HEK293T (cell line): ENCODE results near the gene MIPOL1.

ENCODE experiments used
- ARNT ChIP-seq: fragments of 450-650 bp; IDR thresholded peaks from 2 replicates; pipeline ENCODE4 v1.6.1; 2017; ENCODE audit warnings: mild to moderate bottlenecking
- FOXA1 ChIP-seq: fragments of 450-650 bp; IDR thresholded peaks from 2 replicates; pipeline ENCODE4 v1.6.1; 2016; ENCODE audit warnings: mild to moderate bottlenecking
- SP1 ChIP-seq: fragments of 450-650 bp; IDR thresholded peaks from 2 replicates; pipeline ENCODE4 v1.6.1; 2017

GRCh38 chr14:37591941-37592481, 394.3 kb downstream of the MIPOL1 start:
- TF ChIP-seq SP1 (no peak), FOXA1 (no peak), ARNT (no peak)
